ENCODE measurements around the gene CHRD. TPM values are rescaled to one million over a fixed set of nuclear protein-coding genes. Genes with fewer than 3 reads are reported as not detected.
A peak's percentile ranks its signal among the peaks of the same experiment; 100 is the strongest.

CHRD gene
- total RNA-seq, 2 donors from 2014 or later = 2.0 TPM

GRCh38 chr3:184358124-184358767, 21.6 kb upstream of the CHRD start:
- Histone ChIP-seq H3K27me3 (no peaks in the 10 kb centered on the region), H3K36me3 (no peaks in the 10 kb centered on the region), H3K9me3 (no peaks in the 10 kb centered on the region), H3K4me1 (peaks cover 5% of the 10 kb centered on the region), H3K9ac (ENCODE audit: low read depth in 2 of 2, low read length in 2 of 2) (no peak overlapping the region), H3K27ac (no peak overlapping the region), H3K4me3 (no peak overlapping the region)
- DNase-seq = no peak
- no peak for TF ChIP-seq CTCF (IDR thresholded peaks at IDR 0.05)
- intact Hi-C loops (cut with DNase I) = no loop called here

- H3K4me1 ChIP-seq = peaks cover 5% of the 10 kb centered on the region
- no peak overlapping the region for H3K27ac ChIP-seq
- H3K9me3 ChIP-seq = no peaks in the 10 kb centered on the region
- no peak for TF ChIP-seq CTCF (IDR thresholded peaks at IDR 0.05)
- H3K9ac ChIP-seq (ENCODE audit: low read depth in 2 of 2, low read length in 2 of 2) = no peak overlapping the region
- H3K27me3 ChIP-seq = no peaks in the 10 kb centered on the region
- DNase-seq = no peak
- H3K36me3 ChIP-seq = no peaks in the 10 kb centered on the region
- H3K4me3 ChIP-seq = no peak overlapping the region
- intact Hi-C loops (cut with DNase I) = no loop called here
Observed at GRCh38 chr3:184358921-184359350, 20.9 kb upstream of the CHRD start.

GRCh38 chr3:184359610-184360009, 20.2 kb upstream of the CHRD start:
- TF ChIP-seq CTCF (IDR thresholded peaks at IDR 0.05) = no peak
- intact Hi-C loops (cut with DNase I) = no loop called here
- H3K4me3 ChIP-seq = no peak overlapping the region
- peaks cover 10% of the 10 kb centered on the region for H3K4me1 ChIP-seq
- DNase-seq = no peak
- H3K9ac ChIP-seq (ENCODE audit: low read depth in 2 of 2, low read length in 2 of 2) = no peak overlapping the region
- no peaks in the 10 kb centered on the region for H3K9me3 ChIP-seq
- H3K36me3 ChIP-seq = no peaks in the 10 kb centered on the region
- no peak overlapping the region for H3K27ac ChIP-seq
- H3K27me3 ChIP-seq = no peaks in the 10 kb centered on the region

GRCh38 chr3:184360070-184360928, 19.6 kb upstream of the CHRD start:
- no peak for TF ChIP-seq CTCF (IDR thresholded peaks at IDR 0.05)
- intact Hi-C loops (cut with DNase I) = no loop called here
- H3K4me3 ChIP-seq = peak overlapping the region; percentile 87
- H3K9ac ChIP-seq (ENCODE audit: low read depth in 2 of 2, low read length in 2 of 2) = peak overlapping the region; percentile 90 to 99
- no peaks in the 10 kb centered on the region for H3K9me3 ChIP-seq
- DNase-seq = no peak
- H3K36me3 ChIP-seq = no peaks in the 10 kb centered on the region
- peak overlapping the region; percentile 99 for H3K27ac ChIP-seq
- no peaks in the 10 kb centered on the region for H3K27me3 ChIP-seq
- H3K4me1 ChIP-seq = peaks cover 10% of the 10 kb centered on the region

- Histone ChIP-seq H3K27me3 (no peaks in the 10 kb centered on the region), H3K36me3 (no peaks in the 10 kb centered on the region), H3K9ac (ENCODE audit: low read depth in 2 of 2, low read length in 2 of 2) (peak overlapping the region; percentile 90 to 99), H3K4me3 (peak overlapping the region; percentile 87), H3K4me1 (peaks cover 10% of the 10 kb centered on the region), H3K9me3 (no peaks in the 10 kb centered on the region), H3K27ac (peak overlapping the region; percentile 99)
- DNase-seq = no peak
- TF ChIP-seq CTCF (IDR thresholded peaks at IDR 0.05) = no peak
- intact Hi-C loops (cut with DNase I) = no loop called here
Observed at GRCh38 chr3:184360929-184361531, 18.8 kb upstream of the CHRD start.
